Neuron (in vitro differentiated cells): ENCODE data around the gene SPTBN1.

ENCODE experiments used
- H2AFZ ChIP-seq: one replicate; pipeline ENCODE4 v1.6.1; 2013; ENCODE audit warnings: low read depth, mild to moderate bottlenecking, inconsistent platforms, low read length, moderate library complexity
- H3K27me3 ChIP-seq: one replicate; pipeline ENCODE4 v1.6.1; 2013; ENCODE audit warnings: low read length; ENCODE audit not compliant: insufficient read depth
- H3K36me3 ChIP-seq: one replicate; pipeline ENCODE4 v1.6.1; 2013; ENCODE audit warnings: low read length; ENCODE audit not compliant: insufficient read depth
- H3K4me1 ChIP-seq: one replicate; pipeline ENCODE4 v1.6.1; 2013; ENCODE audit warnings: low read length; ENCODE audit not compliant: insufficient read depth
- H3K4me3 ChIP-seq: 2 replicates; pipeline ENCODE4 v1.5.1; 2013; ENCODE audit warnings: mild to moderate bottlenecking, low read length, moderate library complexity
- H3K9me3 ChIP-seq: one replicate; pipeline ENCODE4 v1.6.1; 2013; ENCODE audit warnings: low read length

Gene SPTBN1

GRCh38 chr2:54439582-54439981, 16.5 kb upstream of the SPTBN1 start:
- Histone ChIP-seq H3K9me3 (no peaks in the 10 kb centered on the region), H2AFZ (no peak overlapping the region), H3K36me3 (no peaks in the 10 kb centered on the region), H3K4me3 (no peak overlapping the region), H3K27me3 (peaks cover 2% of the 10 kb centered on the region), H3K4me1 (no peaks in the 10 kb centered on the region)

- Histone ChIP-seq H3K27me3 (peaks cover 2% of the 10 kb centered on the region), H2AFZ (no peak overlapping the region), H3K36me3 (no peaks in the 10 kb centered on the region), H3K4me3 (no peak overlapping the region), H3K9me3 (no peaks in the 10 kb centered on the region), H3K4me1 (no peaks in the 10 kb centered on the region)
These were observed 16.1 kb upstream of the SPTBN1 start for GRCh38 chr2:54440050-54440449.

- no peaks in the 10 kb centered on the region for H3K9me3 ChIP-seq
- H3K4me1 ChIP-seq = no peaks in the 10 kb centered on the region
- H3K27me3 ChIP-seq = peaks cover 2% of the 10 kb centered on the region
- no peaks in the 10 kb centered on the region for H3K36me3 ChIP-seq
- H2AFZ ChIP-seq = no peak overlapping the region
- H3K4me3 ChIP-seq = no peak overlapping the region
These were observed 11.6 kb upstream of the SPTBN1 start for GRCh38 chr2:54444503-54444902.

- Histone ChIP-seq H3K9me3 (no peaks in the 10 kb centered on the region), H3K36me3 (no peaks in the 10 kb centered on the region), H3K4me3 (no peak overlapping the region), H3K27me3 (no peaks in the 10 kb centered on the region), H3K4me1 (no peaks in the 10 kb centered on the region), H2AFZ (no peak overlapping the region)
These were observed 10.0 kb upstream of the SPTBN1 start for GRCh38 chr2:54446122-54446521.

GRCh38 chr2:54446625-54447024, 9.5 kb upstream of the SPTBN1 start:
- H3K4me3 ChIP-seq = no peak overlapping the region
- H3K9me3 ChIP-seq = no peaks in the 10 kb centered on the region
- H3K36me3 ChIP-seq = no peaks in the 10 kb centered on the region
- H2AFZ ChIP-seq = no peak overlapping the region
- H3K27me3 ChIP-seq = no peaks in the 10 kb centered on the region
- no peaks in the 10 kb centered on the region for H3K4me1 ChIP-seq

GRCh38 chr2:54454548-54455130, 1.5 kb upstream of the SPTBN1 start:
- H3K9me3 ChIP-seq = no peaks in the 10 kb centered on the region
- no peaks in the 10 kb centered on the region for H3K27me3 ChIP-seq
- no peaks in the 10 kb centered on the region for H3K36me3 ChIP-seq
- H3K4me1 ChIP-seq = peaks cover 15% of the 10 kb centered on the region
- peak overlapping the region; percentile 24 for H2AFZ ChIP-seq
- H3K4me3 ChIP-seq = peak overlapping the region; percentile 51

GRCh38 chr2:54455131-54455562, 980 bp upstream of the SPTBN1 start:
- Histone ChIP-seq H3K27me3 (no peaks in the 10 kb centered on the region), H3K4me1 (peaks cover 15% of the 10 kb centered on the region), H3K9me3 (no peaks in the 10 kb centered on the region), H3K36me3 (no peaks in the 10 kb centered on the region), H3K4me3 (peak overlapping the region; percentile 51), H2AFZ (peak overlapping the region; percentile 24)

GRCh38 chr2:54456362-54456611, 160 bp downstream of the SPTBN1 start:
- peak overlapping the region; percentile 51 for H3K4me3 ChIP-seq
- peaks cover 15% of the 10 kb centered on the region for H3K4me1 ChIP-seq
- H3K36me3 ChIP-seq = no peaks in the 10 kb centered on the region
- no peaks in the 10 kb centered on the region for H3K27me3 ChIP-seq
- no peaks in the 10 kb centered on the region for H3K9me3 ChIP-seq
- no peak overlapping the region for H2AFZ ChIP-seq

- H3K9me3 ChIP-seq = no peaks in the 10 kb centered on the region
- no peaks in the 10 kb centered on the region for H3K27me3 ChIP-seq
- H3K36me3 ChIP-seq = no peaks in the 10 kb centered on the region
- H3K4me3 ChIP-seq = peak overlapping the region; percentile 51
- H3K4me1 ChIP-seq = peaks cover 15% of the 10 kb centered on the region
- H2AFZ ChIP-seq = peak overlapping the region; percentile 49
These were observed 640 bp downstream of the SPTBN1 start for GRCh38 chr2:54456612-54457322.

GRCh38 chr2:54457323-54458023, 1.3 kb downstream of the SPTBN1 start:
- peak overlapping the region; percentile 49 for H2AFZ ChIP-seq
- H3K36me3 ChIP-seq = no peaks in the 10 kb centered on the region
- H3K27me3 ChIP-seq = no peaks in the 10 kb centered on the region
- peaks cover 15% of the 10 kb centered on the region for H3K4me1 ChIP-seq
- no peaks in the 10 kb centered on the region for H3K9me3 ChIP-seq
- peak overlapping the region; percentile 51 for H3K4me3 ChIP-seq

- Histone ChIP-seq H3K4me1 (peaks cover 15% of the 10 kb centered on the region), H2AFZ (no peak overlapping the region), H3K9me3 (no peaks in the 10 kb centered on the region), H3K4me3 (peak overlapping the region; percentile 51), H3K27me3 (no peaks in the 10 kb centered on the region), H3K36me3 (no peaks in the 10 kb centered on the region)
These were observed 2.9 kb downstream of the SPTBN1 start for GRCh38 chr2:54459037-54459441.

GRCh38 chr2:54461261-54461660, 5.1 kb downstream of the SPTBN1 start:
- no peak overlapping the region for H2AFZ ChIP-seq
- no peak overlapping the region for H3K4me3 ChIP-seq
- no peaks in the 10 kb centered on the region for H3K27me3 ChIP-seq
- H3K9me3 ChIP-seq = no peaks in the 10 kb centered on the region
- peaks cover 15% of the 10 kb centered on the region for H3K4me1 ChIP-seq
- H3K36me3 ChIP-seq = no peaks in the 10 kb centered on the region

GRCh38 chr2:54464341-54464740, 8.2 kb downstream of the SPTBN1 start:
- no peaks in the 10 kb centered on the region for H3K36me3 ChIP-seq
- no peaks in the 10 kb centered on the region for H3K27me3 ChIP-seq
- H3K4me1 ChIP-seq = peaks cover 3% of the 10 kb centered on the region
- H3K9me3 ChIP-seq = no peaks in the 10 kb centered on the region
- H2AFZ ChIP-seq = no peak overlapping the region
- no peak overlapping the region for H3K4me3 ChIP-seq
